HG02970 (cell line): ENCODE data around the gene RSRC1.
"Not testable (repeated sequence)": the region's sequence is repeated elsewhere in the genome, so short reads cannot be mapped to it uniquely, and the experiment has no call there.

Experiments
- ATAC-seq: cut with Tn5 transposase; IDR thresholded peaks from one replicate; pipeline ENCODE4 v1.9.1; 2021; ENCODE audit warnings: mild to moderate bottlenecking, moderate library complexity, moderate number of reproducible peaks; ENCODE audit not compliant: unreplicated experiment, low FRiP score

The RSRC1 gene

DNA sequence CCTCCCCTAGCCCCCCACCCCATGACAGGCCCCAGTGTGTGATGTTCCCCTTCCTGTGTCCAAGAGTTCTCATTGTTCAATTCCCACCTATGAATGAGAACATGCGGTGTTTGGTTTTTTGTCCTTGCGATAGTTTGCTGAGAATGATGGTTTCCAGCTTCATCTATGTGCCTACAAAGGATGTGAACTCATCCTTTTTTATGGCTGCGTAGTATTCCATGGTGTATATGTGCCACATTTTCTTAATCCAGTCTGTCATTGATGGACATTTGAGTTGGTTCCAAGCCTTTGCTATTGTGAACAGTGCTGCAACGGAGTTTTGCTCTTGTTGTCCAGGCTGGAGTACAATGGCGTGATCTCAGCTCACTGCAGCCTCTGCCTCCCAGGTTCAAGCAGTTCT lies 12.8 kb downstream of the RSRC1 start:
- not testable (repeated sequence) for ATAC-seq

DNA sequence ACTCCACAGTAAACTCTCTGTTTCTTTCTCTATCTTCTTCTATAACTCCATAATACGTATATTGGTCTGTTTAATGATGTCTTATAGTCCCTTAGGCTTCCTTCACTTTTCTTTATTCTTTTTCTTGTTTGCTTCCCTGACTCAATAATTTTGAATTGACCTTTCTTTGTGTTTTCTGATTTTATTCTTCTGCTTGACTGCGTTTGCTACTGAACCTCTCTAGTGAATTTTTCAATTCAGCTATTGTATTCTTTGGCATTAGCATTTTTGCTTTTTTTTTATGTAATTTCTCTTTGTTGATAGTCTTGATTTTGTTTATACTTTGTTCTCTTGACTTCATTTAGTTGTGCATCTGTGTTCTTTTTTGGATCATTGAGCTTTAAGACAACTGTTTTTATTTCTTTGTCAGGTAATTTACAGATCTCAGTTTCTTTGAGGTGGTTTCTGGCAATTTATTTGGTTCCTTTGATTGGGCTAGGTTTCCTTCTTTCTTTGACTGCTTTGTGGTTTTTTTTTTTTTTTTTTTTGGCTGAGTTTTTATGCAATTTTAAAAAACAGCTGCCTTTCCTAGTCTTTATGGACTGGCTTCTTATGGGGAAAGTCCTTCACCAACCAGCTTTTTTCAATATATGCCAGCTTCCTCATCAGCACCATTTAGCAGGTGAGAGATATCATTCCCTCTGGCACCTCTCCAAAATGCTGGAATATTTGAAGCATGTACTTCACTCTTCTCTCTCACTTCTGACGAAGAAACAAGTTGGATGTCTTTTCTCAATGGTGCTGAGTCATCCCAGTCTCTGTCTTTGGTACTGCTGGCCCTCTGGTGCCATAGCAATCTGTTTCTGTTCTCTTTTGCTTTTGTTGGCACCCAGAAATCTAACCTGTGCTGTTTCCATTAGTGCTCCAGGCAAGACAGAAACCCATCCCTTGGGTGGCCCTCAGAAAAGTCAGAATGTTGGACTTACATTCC lies 17.6 kb downstream of the RSRC1 start:
- no peak for ATAC-seq

DNA sequence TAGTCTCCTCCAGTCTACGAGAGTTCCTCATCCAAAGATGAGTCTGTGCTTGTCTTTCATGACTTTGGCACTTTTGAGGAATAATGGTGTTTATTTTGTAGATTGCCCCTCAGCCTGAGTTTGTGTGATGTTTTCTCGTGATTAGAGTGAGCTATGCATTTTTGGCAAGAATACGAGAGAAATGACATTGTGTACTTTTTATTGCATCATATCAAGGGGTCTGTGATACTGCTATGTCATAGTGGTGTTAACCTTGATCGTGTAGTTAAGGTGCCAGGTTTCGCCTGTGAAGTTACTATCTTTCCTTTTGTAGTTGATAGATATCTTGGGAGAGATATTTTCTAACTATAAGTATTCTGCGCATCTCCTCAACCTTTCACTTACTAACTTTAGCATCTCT lies 18.9 kb downstream of the RSRC1 start:
- no peak for ATAC-seq

DNA sequence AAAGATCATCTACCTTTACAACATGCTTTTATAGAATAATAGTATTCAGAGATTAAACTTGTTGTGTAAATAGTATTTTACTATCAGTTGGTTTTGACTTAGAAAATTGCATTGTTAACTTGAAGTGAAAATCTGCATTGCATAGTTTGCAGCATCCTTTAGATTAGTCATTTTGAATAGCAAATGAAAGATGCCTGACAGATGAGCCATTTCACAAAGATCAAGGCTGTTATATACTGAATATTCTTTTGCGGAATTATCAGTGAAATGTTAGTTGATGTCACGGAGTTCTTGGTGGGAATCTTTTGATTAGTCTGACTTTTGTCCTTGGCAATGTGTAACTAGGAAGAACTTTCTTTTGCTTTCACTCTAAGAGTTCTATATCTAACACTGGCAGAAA lies 24.5 kb downstream of the RSRC1 start:
- ATAC-seq: no peak

DNA sequence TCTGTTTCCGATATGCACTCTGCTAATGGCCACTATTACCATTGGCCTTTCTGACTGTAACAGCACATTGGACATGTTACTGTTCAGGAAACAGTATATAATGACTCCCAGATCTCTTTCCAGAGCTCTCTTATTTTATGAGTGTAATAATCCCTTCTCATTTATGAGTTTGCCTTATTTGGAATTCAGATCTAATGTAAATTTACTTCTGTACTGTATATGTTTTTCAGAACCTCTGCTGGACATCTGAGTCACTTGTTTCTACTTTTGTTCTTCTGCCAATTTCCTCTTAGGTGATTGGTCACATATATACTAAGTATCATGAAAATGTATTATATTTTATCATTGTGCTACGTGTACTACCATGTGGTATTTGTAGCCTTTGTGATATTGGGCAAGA lies 30.5 kb downstream of the RSRC1 start:
- no peak for ATAC-seq

DNA sequence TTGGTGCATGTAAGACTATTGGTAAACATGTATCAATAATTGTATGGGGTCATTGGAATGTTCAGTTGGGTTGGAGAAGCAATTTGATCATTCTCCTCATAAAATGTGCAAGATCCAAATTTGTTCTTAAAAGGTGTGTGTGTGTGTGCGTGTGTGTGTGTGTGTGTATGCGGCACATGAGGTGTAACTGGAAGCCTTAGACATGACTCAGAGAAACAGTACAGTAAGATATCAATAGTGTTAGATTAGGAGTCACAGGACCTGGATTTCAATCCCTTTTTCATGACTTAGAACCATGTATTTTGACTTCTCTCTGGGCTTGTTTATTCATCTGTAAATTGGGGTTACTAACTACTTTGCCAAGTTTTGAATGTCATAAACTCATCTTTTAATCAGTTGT lies 38.3 kb downstream of the RSRC1 start:
- no peak for ATAC-seq

DNA sequence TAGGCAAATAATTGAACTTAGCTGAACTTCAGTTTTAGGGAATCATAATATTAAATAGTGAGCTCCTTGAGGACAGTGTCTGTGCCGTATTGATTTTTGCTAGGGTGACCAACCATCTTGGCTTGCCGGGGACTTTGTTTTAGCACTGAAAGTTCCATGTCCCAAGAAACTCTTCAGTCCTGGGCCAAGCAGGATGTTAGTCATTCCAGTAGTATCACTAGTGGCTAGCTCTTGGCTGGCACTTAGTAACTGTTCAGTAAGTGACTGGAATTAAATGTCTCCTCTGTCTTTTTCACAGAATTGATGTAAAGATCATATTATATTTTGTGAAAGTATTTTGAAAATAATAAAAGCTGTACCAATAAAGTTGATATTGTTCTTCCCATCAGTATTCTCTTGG lies 42.3 kb downstream of the RSRC1 start:
- ATAC-seq: no peak

DNA sequence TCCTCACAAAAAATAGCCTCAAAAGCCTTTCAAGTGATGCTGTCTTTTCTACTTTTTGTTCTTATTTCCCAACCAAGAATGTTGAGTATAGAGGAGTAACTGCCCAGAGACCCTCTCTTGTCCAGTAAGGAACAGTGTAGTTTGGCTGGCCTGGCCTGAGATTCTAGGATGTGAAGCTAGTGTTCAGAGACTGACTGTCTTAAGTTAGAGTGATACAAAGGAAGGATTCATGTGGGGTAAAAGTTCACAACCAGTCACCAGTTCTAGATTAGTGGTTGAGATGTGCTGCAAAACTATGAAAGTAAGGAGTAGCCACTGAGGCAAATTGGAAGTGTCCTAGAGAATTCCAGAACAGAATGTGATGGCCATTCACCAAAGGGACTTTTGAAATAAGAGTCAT lies 49.1 kb downstream of the RSRC1 start:
- no peak for ATAC-seq

DNA sequence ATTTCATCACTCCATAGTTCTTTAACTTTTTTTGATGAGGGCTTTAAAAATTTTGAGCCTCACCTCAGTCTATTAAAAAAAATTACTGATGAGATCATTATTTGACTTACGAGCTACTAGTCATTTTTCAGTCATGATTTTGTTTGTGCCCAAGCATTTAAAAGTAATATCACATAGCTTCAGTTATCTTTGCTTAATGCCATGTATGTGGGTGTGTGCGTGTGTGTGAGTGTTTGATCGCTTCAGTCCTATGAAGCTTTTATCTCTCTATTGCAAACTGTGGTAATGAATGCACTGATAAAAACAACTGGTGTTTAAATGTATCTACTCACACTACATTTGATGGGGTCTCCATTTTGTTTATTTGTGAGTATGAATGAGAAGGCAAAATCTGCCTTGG lies 49.8 kb downstream of the RSRC1 start:
- no peak for ATAC-seq

DNA sequence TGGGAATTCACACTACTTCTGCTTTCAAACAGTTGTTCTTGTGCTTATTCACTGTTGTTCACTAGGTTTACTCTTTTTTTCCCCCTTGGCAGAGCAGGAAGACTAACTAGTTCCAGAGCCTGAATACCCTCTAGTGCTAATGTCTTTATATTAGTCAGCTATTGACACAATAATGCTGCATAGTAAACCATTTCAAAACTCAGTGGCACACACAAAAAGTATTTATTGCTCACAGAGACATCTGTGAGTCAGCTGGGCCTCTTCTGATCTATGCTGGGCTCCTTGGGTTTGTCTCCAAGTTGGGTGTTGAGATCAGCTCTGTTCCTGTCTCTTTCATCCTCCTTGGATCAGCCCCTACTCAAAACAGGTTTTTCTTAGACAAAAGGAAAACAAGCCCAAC lies 51.1 kb downstream of the RSRC1 start:
- no peak for ATAC-seq

DNA sequence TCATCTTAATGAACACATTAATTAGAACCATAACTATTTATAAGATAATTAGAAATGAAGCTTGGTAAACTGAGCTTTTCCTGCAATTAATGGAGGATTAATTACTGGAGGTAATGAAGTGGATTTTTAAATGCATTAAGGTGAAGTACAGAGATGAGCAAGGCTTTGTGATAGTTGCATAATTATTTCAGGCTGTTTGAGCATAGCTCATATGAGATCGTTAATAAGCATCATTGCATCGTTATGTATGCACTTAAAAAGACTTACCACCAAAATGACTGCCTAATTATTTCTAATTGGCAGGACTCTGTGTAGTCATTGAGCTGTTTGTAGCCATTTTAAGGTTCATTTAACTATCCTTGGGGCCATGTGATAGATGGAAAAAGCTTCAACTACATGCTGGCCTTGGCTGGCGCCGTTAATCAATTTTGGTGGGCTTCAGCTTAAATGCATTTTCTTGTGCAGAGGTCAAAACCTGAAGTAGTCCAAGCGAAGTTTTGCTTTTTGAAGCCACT lies 55.3 kb downstream of the RSRC1 start:
- ATAC-seq: no peak

DNA sequence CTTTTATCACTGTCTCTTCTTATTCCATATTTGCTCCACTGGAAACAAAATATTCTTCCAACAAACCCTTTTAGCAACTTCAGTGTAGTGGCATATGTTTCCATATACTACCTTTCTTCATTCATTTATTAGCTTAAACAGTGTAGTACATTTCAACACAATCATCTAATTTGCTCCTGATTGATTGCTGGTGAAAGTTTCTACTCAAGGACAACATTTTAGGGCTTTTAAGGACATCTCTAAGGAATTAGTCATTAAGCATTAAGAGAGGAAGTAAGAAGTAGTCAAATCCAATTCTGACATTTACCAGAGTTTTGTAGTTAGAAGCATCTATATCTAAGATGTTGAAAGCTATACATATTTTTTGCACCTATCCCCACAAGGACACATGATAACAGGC lies 55.8 kb downstream of the RSRC1 start:
- no peak for ATAC-seq

DNA sequence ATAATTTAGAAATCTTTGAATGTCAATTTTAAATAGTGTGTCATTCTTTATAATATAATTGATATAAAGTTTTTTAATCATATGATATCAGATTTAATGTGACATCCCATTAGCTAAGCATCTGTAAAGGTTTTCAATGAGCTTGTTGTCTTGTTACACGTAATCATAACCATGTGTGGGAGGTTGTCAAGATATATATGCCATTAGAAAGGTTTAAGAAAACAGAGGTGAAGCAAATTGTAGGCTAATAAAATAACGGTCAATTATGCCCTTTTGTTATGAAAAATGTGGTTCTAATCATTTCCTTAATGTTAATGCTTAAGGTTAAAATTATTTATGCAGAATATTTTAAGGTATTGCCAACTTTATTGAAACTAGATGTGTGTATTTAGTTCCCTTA lies 56.3 kb downstream of the RSRC1 start:
- no peak for ATAC-seq

DNA sequence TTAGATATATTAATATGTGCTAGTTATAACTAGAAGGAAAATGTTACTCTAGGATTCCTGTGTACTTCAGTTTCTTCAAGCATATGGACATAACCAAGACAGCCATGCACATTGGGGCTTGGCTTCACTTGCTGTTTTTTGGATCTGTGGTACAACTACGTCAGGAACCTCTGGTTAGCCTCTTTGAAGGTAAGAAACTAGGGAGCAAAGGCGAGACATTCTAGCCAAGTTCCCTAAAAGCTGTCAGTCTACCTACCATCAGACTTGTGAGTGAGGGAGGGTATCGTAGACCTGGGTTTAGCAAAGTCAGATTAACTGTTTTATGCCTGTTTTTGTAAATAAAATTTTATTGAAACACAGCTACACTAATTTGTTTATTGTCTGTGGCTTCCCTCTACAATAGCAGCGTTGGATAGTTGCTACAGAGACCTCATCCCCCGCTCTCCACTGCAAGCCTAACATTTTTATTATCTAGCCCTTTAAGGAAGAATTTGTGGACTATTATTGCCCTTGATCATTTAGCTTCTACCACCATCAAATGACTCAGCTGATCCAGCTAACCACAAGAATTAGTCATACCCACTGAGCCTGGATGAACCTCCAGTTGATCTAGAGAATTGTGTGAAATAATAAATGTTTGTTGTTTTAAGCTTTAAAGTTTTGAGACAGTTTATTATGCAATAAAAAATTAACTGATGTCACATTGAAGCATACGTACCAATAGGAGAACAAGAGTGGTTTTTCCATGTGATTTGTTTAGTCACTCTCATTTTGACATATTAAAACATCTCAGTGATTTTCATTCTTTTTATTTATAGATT lies 58.1 kb downstream of the RSRC1 start:
- ATAC-seq: no peak

DNA sequence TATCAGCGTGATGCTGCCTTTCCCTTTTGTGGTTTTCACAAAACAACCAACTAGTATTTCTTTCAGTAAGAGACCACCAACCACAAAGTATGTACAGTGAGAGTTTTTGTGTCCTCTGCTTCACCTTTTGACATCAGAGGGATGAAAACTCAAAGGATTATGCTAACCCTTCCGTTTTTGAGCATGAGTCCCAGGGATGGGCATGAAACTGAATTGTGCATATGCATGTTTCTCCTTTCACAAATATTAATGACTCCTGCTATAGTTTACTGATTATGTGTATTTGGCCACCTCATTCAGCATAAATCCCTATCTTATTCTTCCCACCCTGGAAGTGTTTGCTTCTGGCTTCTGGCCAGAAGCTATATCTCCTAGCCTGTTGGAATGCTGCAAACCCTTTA lies 59.2 kb downstream of the RSRC1 start:
- ATAC-seq: no peak

DNA sequence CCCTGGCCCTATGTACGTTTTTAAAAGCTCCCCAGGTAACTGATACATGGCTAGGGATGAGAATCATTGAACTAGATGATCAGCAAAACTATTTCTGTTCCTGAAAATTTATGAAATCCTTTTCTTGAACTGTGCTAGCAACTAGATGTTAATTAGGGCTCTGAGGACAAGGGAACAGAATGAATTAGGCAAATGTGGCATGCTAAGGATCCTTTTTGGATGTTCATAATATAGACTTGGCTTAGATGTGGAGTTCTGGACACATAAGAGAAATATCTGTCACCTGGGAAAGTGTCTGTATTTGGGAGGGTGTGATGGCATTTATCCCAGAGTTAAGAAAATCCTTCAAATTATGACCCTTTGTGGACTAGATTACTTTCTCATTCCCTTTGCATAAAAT lies 71.2 kb downstream of the RSRC1 start:
- ATAC-seq: no peak

DNA sequence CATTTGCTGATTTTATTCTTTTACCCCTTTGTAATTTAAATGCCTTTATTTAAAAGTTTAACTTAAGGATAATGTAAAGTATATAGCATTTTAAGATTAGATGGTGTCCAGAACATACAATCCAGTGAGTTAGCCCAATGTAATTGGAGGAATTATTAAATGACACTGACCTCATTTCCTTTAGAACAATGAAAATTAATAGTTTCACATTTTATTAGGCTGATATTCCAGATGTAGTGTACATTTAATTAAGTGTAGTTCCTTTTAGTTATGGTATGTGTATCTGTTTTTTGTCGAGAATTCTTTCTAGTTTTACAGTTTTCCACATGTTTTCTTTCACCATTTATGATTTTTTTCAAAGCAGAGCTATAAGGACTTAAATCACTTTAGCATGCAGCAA lies 75.8 kb downstream of the RSRC1 start:
- ATAC-seq: no peak

DNA sequence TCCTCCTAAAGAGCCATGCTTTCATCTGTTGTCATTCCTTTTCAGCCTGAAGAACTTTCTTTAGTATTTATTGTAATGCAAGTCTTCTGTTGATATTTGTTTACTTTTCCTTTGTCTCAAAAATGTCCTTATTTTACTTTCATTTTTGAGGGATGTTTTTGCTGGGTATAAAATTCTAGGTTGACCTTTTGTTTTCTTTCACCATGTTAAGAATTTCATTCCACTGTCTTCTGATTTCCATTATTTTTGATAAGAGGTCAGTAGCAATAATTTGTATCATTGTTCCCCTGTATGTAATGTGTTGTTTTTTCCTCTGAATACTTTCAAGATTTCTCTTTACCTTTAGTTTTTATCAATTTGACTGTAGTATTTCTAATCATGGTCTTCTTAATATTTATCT lies 91.1 kb downstream of the RSRC1 start:
- no peak for ATAC-seq

DNA sequence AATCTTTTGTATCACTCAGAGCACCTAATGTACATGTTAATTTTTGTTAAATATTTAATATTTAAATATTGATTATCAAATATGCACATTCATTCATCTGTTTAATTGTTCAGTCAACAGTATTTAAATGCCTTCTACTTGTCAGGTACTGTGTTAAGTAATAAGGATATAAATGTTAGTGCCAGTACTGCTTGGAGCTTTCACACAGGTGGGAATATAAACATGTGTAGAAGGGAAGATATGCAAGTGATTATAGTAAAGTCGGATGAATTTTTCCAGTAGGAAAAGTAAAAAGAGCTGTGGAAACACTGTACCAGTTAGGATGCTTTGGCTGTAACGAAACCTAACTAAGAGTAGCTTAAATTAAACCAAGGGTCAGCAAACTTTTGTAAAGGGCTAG lies 95.4 kb downstream of the RSRC1 start:
- ATAC-seq: no peak

DNA sequence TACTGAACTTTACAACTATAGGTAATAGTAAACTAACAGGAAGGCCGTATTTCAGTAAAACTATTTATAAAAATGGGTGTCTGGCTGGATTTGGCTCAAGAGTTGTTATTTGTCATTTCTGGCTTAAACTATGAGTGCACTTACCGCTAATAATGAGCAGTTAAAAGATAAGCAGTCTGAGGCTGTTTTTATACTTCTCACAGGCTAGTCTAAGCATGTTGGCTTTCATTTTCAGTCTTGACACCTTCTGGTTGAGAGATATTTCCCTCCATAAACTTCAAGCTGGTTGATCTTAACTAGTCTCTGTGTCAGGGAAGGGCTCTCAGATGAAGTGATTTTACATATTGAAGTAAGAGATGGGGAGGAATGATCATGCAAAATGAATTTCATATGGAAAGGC lies 96.1 kb downstream of the RSRC1 start:
- ATAC-seq: no peak

DNA sequence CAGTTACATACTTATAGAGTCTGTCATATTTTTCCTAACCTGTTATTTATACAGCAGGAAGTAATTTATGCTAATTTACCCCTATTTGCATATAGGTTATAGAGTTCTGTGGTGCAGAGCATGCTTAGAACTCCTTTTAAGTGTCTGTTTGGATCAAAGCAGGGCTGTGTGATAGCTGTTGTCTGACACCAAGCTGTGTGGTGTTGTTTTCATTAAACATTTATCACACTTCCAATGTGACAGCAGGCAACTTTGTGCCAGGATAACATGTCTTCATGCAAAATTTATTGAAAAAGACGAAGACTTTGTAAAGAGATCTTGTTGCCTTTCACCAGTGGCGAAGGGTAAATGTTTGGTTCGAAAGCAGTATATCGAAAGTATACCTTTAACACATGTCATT lies 100.2 kb downstream of the RSRC1 start:
- ATAC-seq: no peak
